Measurements from ENCODE around the gene MUC5B. TPM values are rescaled to one million over a fixed set of nuclear protein-coding genes. Genes with fewer than 3 reads are reported as not detected.

Gene MUC5B
- total RNA-seq, 1 experiment from 2014 or later, result 2.1 TPM

DNA sequence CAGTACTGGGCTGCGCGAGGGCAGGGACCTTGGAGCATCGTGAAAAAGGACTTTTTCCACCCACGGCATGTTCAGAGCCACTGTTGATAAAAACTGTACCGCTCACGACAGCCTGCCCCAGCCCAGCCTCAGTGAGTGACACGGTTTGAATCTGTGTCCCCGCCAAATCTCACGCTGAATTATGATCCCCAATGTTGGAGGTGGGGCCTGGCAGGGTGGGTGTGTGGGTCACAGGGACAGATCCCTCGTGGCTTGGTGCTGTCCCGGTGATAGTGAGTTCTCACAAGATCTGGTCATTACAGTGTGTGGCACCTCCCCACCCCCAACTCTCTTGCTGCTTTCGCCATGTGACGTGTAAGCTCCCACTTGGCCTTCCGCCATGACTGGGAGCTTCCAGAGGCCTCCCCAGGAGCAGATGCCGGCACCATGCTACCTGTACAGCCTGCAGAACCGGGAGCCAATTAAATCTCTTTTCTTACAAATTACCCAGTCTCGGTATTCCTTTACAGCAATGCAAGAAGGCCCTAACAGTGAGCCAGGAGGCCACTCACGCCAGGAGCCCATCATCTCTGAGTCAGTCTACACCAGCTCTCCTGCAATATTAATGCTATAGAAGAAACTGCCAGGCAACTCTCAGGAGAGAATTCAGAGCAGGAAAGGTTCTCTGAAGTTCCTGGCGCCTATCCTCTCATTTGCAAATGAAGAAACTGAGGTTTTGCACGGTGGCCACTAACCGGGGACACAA lies 85.3 kb downstream of the MUC5B start:
- H2AFZ ChIP-seq, result no peak overlapping the region
- DNase-seq, result no peak
- H3K9me3 ChIP-seq (ENCODE audit: insufficient read depth, low read depth), result no peaks in the 10 kb centered on the region
- H3K36me3 ChIP-seq (ENCODE audit: low read depth), result no peaks in the 10 kb centered on the region
- H3K79me2 ChIP-seq (ENCODE audit: low read depth), result peaks cover 43% of the 10 kb centered on the region
- intact Hi-C loops (cut with micrococcal nuclease; ENCODE audit: unreplicated experiment), result loop anchor here (5.0 kb wide), 1 partner anchor 79 kb away; the partner anchor contains the start of gene BRSK2
- H4K20me1 ChIP-seq (ENCODE audit: insufficient read depth), result no peaks in the 10 kb centered on the region; the same call in 1 of the 2 replicates
- H3K27me3 ChIP-seq (ENCODE audit: insufficient read depth, low read depth), result no peaks in the 10 kb centered on the region
- CTCF ChIA-PET, result no interaction called here
- TSS peak; percentile 55 for BruUV-seq (replicated peaks)
- POLR2A ChIA-PET (ENCODE audit: unreplicated experiment), result no interaction called here
- no peak overlapping the region for H3K27ac ChIP-seq
- H3K4me3 ChIP-seq, result peak overlapping the region; percentile 84; the same call in 1 of the 2 replicates
- peaks cover 19% of the 10 kb centered on the region for H3K4me1 ChIP-seq (replicated peaks; ENCODE audit: insufficient read depth)
- peaks cover 5% of the 10 kb centered on the region; the same call in 1 of the 2 replicates for H3F3A ChIP-seq (ENCODE audit: insufficient read depth, low read depth)
- no peaks in the 10 kb centered on the region for H3K9me2 ChIP-seq (ENCODE audit: insufficient read depth)
- TF ChIP-seq, protein P1, sequence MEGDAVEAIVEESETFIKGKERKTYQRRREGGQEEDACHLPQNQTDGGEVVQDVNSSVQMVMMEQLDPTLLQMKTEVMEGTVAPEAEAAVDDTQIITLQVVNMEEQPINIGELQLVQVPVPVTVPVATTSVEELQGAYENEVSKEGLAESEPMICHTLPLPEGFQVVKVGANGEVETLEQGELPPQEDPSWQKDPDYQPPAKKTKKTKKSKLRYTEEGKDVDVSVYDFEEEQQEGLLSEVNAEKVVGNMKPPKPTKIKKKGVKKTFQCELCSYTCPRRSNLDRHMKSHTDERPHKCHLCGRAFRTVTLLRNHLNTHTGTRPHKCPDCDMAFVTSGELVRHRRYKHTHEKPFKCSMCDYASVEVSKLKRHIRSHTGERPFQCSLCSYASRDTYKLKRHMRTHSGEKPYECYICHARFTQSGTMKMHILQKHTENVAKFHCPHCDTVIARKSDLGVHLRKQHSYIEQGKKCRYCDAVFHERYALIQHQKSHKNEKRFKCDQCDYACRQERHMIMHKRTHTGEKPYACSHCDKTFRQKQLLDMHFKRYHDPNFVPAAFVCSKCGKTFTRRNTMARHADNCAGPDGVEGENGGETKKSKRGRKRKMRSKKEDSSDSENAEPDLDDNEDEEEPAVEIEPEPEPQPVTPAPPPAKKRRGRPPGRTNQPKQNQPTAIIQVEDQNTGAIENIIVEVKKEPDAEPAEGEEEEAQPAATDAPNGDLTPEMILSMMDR (conservative IDR thresholded peaks at IDR 0.05), result no peak
- TF ChIP-seq EZH2 (IDR thresholded peaks at IDR 0.05; ENCODE audit: low read depth), result no peak
- peak overlapping the region; percentile 75 for H3K4me2 ChIP-seq

GRCh38 chr11:1308743-1309497 lies 86.1 kb downstream of the MUC5B start:
- no peak for DNase-seq
- H3K9me3 ChIP-seq (ENCODE audit: insufficient read depth, low read depth), result no peaks in the 10 kb centered on the region
- no peaks in the 10 kb centered on the region for H3K27me3 ChIP-seq (ENCODE audit: insufficient read depth, low read depth)
- POLR2A ChIA-PET (ENCODE audit: unreplicated experiment), result interaction anchor here (0.5 kb wide), 1 partner anchor 13 kb away, joined by 7 read pairs; no protein-coding TSS in a partner anchor
- no peak for TF ChIP-seq EZH2 (IDR thresholded peaks at IDR 0.05; ENCODE audit: low read depth)
- TF ChIP-seq, protein P1 (conservative IDR thresholded peaks at IDR 0.05), result no peak
- H3K4me1 ChIP-seq (replicated peaks; ENCODE audit: insufficient read depth), result peaks cover 15% of the 10 kb centered on the region
- intact Hi-C loops (cut with micrococcal nuclease; ENCODE audit: unreplicated experiment), result loop anchor here (5.0 kb wide), 1 partner anchor 78 kb away; the partner anchor contains the start of gene BRSK2
- peaks cover 41% of the 10 kb centered on the region for H3K79me2 ChIP-seq (ENCODE audit: low read depth)
- H4K20me1 ChIP-seq (ENCODE audit: insufficient read depth), result no peaks in the 10 kb centered on the region; the same call in 1 of the 2 replicates
- CTCF ChIA-PET, result interaction anchor here (0.8 kb wide), 1 partner anchor 453 kb away, joined by 3 read pairs; no protein-coding TSS in a partner anchor
- H3K27ac ChIP-seq, result no peak overlapping the region
- no peaks in the 10 kb centered on the region for H3K36me3 ChIP-seq (ENCODE audit: low read depth)
- BruUV-seq (replicated peaks), result no TSS peak
- H3K4me3 ChIP-seq, result peak overlapping the region; percentile 84; the same call in 1 of the 2 replicates
- H3F3A ChIP-seq (ENCODE audit: insufficient read depth, low read depth), result peaks cover 2% of the 10 kb centered on the region; the same call in 1 of the 2 replicates
- H2AFZ ChIP-seq, result no peak overlapping the region
- H3K9me2 ChIP-seq (ENCODE audit: insufficient read depth), result no peaks in the 10 kb centered on the region
- H3K4me2 ChIP-seq, result peak overlapping the region; percentile 75

Data from PC-9 (cell line).